ENCODE measurements around the gene IL17RA. TPM values are rescaled to one million over a fixed set of nuclear protein-coding genes. Genes with fewer than 3 reads are reported as not detected.

The IL17RA gene
- total and polyA plus RNA-seq, 10 donors: 2.9 to 100 (median 43.2) TPM

DNA sequence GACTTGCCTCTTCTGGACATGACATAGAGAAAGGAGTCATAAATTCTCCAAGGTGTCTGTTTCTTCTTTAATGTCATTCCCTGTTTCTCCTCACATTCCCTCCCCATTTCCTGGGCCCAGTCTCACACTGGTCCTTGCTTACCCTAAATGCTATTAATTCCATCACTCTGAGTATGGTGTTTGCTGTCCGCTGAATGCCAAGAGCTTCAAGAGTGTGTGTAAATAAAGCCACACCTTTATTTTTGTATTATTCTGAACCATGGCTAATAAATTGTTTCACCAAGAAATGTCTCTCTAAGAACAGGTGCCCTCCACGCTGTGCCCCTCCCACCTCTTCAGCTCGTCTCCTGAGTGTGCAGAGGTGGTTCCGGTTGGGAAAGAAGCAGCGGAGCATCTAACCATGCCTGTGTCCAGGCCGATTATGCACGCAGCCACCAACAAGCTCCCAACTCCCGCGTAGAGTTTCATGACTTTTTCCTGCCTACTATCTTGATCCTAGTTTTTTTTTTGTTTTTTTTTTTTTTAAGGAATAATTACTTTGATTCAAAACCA lies 27.8 kb downstream of the IL17RA start:
- TF ChIP-seq, protein P1, sequence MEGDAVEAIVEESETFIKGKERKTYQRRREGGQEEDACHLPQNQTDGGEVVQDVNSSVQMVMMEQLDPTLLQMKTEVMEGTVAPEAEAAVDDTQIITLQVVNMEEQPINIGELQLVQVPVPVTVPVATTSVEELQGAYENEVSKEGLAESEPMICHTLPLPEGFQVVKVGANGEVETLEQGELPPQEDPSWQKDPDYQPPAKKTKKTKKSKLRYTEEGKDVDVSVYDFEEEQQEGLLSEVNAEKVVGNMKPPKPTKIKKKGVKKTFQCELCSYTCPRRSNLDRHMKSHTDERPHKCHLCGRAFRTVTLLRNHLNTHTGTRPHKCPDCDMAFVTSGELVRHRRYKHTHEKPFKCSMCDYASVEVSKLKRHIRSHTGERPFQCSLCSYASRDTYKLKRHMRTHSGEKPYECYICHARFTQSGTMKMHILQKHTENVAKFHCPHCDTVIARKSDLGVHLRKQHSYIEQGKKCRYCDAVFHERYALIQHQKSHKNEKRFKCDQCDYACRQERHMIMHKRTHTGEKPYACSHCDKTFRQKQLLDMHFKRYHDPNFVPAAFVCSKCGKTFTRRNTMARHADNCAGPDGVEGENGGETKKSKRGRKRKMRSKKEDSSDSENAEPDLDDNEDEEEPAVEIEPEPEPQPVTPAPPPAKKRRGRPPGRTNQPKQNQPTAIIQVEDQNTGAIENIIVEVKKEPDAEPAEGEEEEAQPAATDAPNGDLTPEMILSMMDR (IDR thresholded peaks at IDR 0.05 in 8 of 11, conservative IDR thresholded peaks at IDR 0.05 in 3 of 11): no peak
- no peak for TF ChIP-seq POLR2A (IDR thresholded peaks at IDR 0.05)
- TF ChIP-seq POLR2AphosphoS5 (IDR thresholded peaks at IDR 0.05): no peak

DNA sequence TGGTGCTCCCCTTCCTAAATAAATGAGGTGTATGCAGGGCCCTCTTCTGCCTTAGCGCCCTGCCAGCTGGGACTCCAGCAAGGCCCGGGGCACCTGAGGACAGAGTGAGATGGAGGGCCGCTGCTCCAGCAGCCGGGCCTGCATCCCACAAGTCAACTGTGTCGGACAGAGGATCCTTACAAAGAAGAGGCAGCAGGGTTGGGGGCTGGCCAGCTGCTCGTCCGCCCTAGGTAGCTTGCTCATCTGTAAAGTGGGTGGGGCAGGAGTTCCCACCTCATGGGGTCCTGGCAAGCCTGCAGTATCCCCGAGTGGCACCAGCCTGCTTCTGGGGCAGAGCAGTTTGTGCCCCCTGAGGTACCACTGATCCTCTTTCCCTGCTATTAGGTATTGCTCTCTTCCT lies 28.8 kb downstream of the IL17RA start:
- DNase-seq: peak; percentile 64
- intact Hi-C loops (cut with DNase I; ENCODE audit: low total_unique reads): no loop called here
- peaks cover 0 to 3% (median 0%) of the 10 kb centered on the region in 7 donors for H3K27me3 ChIP-seq (replicated peaks in 1 of 7)
- peaks cover 0 to 38% (median 18%) of the 10 kb centered on the region in 6 donors for H3K36me3 ChIP-seq
- WGBS, 5 donors: 84 to 100% (median 88%) methylated on average over 5 to 8 of the region's 8 CpGs
- no peak overlapping the region for H3K4me3 ChIP-seq
- peaks cover 18 to 98% (median 38%) of the 10 kb centered on the region in 6 donors for H3K4me1 ChIP-seq
- H3K27ac ChIP-seq: peak overlapping the region in 1 of 8 donors; percentile 31
- TF ChIP-seq POLR2AphosphoS5 (IDR thresholded peaks at IDR 0.05) (peak in 1 of 3 donors; percentile 58), POLR2A (IDR thresholded peaks at IDR 0.05) (no peak)
- no peaks in the 10 kb centered on the region for H3K9me3 ChIP-seq

More for the DNA sequence above, 27.8 kb downstream of the IL17RA start:
- 73 to 92% (median 76%) methylated on average over 9 of the region's 9 CpGs for WGBS, 5 donors
- Histone ChIP-seq H3K4me3 (no peak overlapping the region), H3K4me1 (peaks cover 7 to 98% (median 31%) of the 10 kb centered on the region in 6 donors), H3K27me3 (replicated peaks in 1 of 7) (no peaks in the 10 kb centered on the region), H3K27ac (peak overlapping the region in 1 of 8 donors; percentile 24), H3K36me3 (peaks cover 0 to 49% (median 26%) of the 10 kb centered on the region in 6 donors), H3K9me3 (no peaks in the 10 kb centered on the region)
- peak; percentile 48 for DNase-seq
- intact Hi-C loops (cut with DNase I; ENCODE audit: low total_unique reads): no loop called here

- no peak overlapping the region for H3K4me3 ChIP-seq
- no peak for TF ChIP-seq POLR2A (IDR thresholded peaks at IDR 0.05)
- TF ChIP-seq, protein P1 (IDR thresholded peaks at IDR 0.05 in 8 of 11, conservative IDR thresholded peaks at IDR 0.05 in 3 of 11): no peak
- no peak for TF ChIP-seq POLR2AphosphoS5 (IDR thresholded peaks at IDR 0.05)
- H3K36me3 ChIP-seq: peaks cover 0 to 31% (median 10%) of the 10 kb centered on the region in 6 donors
- peaks cover 0 to 10% (median 6%) of the 10 kb centered on the region in 7 donors for H3K27me3 ChIP-seq (replicated peaks in 1 of 7)
- peaks cover 19 to 98% (median 44%) of the 10 kb centered on the region in 6 donors for H3K4me1 ChIP-seq
- H3K27ac ChIP-seq: peak overlapping the region in 4 of 8 donors; percentile 14 to 84 (median 52)
- DNase-seq: peak; percentile 70
- intact Hi-C loops (cut with DNase I; ENCODE audit: low total_unique reads): no loop called here
- WGBS, 5 donors: 57 to 67% (median 64%) methylated on average over 12 to 13 of the region's 13 CpGs
- no peaks in the 10 kb centered on the region for H3K9me3 ChIP-seq
These were observed 29.5 kb downstream of the IL17RA start for GRCh38 chr22:17114173-17114897.

DNA sequence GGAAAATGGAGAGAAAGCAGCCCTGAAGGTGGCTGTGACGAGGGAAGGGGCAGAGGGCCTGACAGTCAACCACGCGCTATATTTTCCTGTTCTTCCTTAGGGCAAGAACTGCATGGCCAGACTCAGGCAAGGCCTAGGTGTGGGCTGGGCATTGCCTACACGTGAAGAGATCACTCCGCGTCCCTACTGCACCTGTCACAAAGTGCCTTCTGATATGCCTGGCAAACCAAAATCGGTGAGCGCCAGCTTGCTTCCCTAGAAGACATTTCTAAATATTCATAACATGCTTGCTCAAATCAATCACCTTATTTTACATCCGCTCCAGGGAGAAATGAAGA lies 30.1 kb downstream of the IL17RA start:
- no peak for TF ChIP-seq POLR2AphosphoS5 (IDR thresholded peaks at IDR 0.05)
- TF ChIP-seq, protein P1 (IDR thresholded peaks at IDR 0.05 in 8 of 11, conservative IDR thresholded peaks at IDR 0.05 in 3 of 11): no peak
- no peak for TF ChIP-seq POLR2A (IDR thresholded peaks at IDR 0.05)
- 68 to 84% (median 76%) methylated on average over 9 of the region's 9 CpGs for WGBS, 5 donors
- intact Hi-C loops (cut with DNase I; ENCODE audit: low total_unique reads): no loop called here
- Histone ChIP-seq H3K4me1 (peaks cover 19 to 98% (median 49%) of the 10 kb centered on the region in 6 donors), H3K4me3 (no peak overlapping the region), H3K9me3 (no peaks in the 10 kb centered on the region), H3K27ac (peak overlapping the region in 3 of 8 donors; percentile 24 to 84 (median 80)), H3K27me3 (replicated peaks in 1 of 7) (peaks cover 0 to 15% (median 11%) of the 10 kb centered on the region in 7 donors), H3K36me3 (peaks cover 0 to 26% (median 5%) of the 10 kb centered on the region in 6 donors)
- peak; percentile 41 for DNase-seq
